AG09309 (cell line): ENCODE measurements around the gene MLH1.
"Not testable (repeated sequence)": the region's sequence is repeated elsewhere in the genome, so short reads cannot be mapped to it uniquely, and the experiment has no call there.

Source experiments
- DNase-seq: peaks from one replicate; pipeline ENCODE4 v3.0.0-alpha.2; 2010; ENCODE audit warnings: low read depth
- H3K4me3 ChIP-seq: 2 replicates; pipeline ENCODE4 v1.5.1; 2011; ENCODE audit warnings: mild to moderate bottlenecking, low read depth, low read length, moderate library complexity; ENCODE audit not compliant: control insufficient read depth
- CTCF ChIP-seq: IDR thresholded peaks from 2 replicates; pipeline ENCODE4 v1.5.1; 2011; ENCODE audit warnings: mild to moderate bottlenecking, low read depth, low read length, inconsistent platforms; ENCODE audit not compliant: insufficient read depth, control insufficient read depth; ENCODE audit errors: missing control alignments

Gene MLH1

DNA sequence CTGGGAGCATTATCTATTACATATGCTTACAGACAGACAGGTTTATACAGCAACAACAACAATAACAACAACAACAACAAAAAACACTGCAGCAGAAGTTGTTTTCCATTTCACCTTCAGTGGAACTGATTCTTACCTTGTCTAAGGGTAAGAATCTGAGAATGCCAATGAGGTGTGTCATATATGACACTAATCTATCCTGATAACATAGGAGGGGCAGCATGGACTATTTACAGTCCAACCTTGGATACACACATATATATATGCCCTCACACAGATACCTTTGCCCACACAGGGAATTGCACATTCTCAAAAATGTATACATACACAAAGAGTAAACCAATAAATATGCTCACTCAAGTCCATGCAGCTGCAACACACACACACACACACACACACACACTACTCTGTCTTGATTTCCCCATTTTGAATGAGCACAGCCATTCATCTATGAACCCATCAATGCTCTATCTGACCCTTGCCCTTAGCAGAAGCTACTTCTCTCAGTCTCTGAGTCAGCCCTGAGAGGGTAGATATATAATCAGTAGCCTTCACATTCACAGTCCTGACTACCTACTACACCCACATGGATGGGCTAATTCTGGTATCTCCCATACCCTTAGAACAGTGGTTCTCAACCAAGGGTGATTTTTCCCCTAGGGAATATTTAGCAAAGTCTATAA, 38.7 kb upstream of the MLH1 start:
- no peak for TF ChIP-seq CTCF
- DNase-seq: no peak
- no peak overlapping the region for H3K4me3 ChIP-seq

GRCh38 chr3:36956155-36956554, 37.2 kb upstream of the MLH1 start:
- H3K4me3 ChIP-seq: no peak overlapping the region
- TF ChIP-seq CTCF: no peak
- DNase-seq: no peak

DNA sequence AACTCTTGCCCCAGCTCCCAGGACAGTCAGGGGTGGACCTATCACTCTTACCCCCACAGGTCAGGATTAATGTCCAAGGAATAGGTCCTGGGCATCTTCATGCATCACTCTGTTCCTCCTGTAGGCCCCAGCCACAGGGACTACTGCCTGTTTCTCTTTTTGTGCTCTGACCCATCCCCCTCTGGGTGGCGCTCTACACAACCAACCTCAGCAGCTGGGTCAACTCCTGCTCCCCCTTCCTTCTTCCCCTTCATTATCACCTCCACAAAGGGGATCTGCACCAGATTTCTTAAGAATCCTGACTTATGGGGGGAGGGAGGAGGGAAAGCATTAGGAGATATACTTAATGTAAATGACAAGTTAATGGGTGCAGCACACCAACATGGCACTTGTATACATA, 36.3 kb upstream of the MLH1 start:
- TF ChIP-seq CTCF: no peak
- H3K4me3 ChIP-seq: no peak overlapping the region
- DNase-seq: no peak

DNA sequence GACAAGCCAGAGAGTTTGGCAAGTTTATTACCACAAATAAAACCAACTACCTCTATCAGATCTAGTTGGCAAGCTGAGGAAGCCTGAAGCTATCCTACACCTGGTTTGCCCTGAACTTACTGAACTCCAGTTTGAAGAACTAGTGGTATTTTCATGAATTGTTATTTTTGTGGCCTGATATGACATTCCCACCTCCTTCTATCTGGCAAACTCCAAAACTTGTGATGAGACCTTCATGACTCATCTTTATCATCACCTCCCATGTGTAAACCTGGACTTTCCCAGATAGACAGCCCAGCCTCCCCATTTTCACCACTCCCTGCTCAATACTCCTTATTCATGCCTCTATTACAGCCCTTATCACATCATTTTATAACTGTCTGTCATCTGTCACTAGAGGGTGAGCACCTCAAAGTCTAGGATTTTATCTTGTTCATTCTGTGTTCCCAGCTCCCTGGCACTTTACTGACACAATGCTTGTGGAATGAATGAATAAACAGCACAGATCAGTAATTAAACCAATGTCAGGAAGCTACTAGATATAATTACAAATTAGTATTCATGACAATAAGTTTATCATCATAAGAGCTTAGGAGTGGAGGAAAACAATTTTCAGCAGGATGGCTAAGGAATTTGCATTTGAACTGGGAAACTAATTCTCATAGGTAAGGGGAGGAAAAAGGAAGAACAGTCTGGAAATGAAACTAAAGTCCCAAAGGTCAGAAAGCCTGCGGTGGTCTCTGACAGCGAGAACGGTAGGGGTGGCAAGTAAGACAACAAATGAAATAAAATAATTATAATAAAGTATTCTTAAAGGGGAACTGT, 35.2 kb upstream of the MLH1 start:
- DNase-seq: no peak
- no peak overlapping the region for H3K4me3 ChIP-seq
- TF ChIP-seq CTCF: no peak

DNA sequence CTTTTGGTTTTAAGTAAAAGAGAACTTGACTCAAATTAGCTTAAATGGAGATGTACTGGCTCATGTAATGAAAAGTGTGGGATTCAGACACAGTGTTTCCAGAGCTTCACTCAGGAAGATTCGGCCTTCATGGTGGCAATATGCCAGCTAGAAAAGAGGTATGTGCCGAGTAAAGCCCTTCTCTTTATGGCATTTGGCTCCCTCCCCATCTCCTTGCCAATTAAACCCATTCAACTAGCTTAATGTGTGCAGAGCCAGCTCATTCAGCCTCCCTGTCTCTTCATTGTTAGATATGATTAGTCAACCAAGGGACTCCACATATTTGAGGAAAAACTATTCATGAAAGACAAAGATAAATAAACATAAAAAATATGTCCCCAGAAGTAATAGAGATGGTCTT, 33.5 kb upstream of the MLH1 start:
- no peak for TF ChIP-seq CTCF
- H3K4me3 ChIP-seq: no peak overlapping the region
- no peak for DNase-seq

DNA sequence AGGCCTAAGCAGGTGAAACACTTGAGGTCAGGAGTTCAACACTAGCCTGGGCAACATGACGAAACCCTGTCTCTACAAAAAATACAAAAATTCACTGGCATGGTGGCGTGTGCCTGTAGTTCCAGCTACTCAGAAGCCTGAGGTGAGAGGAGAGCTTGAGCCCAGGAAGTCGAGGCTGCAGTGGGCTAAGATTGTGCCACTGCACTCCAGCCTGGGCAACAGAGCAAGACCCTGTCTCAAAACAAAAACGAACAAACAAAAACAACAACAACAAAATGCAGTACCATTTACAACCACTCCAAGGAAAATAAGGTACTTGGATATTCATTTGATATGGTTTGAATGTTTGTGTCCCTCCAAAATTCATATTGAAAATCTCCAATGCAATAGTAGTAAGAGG, 32.8 kb upstream of the MLH1 start:
- no peak overlapping the region for H3K4me3 ChIP-seq
- DNase-seq: no peak
- no peak for TF ChIP-seq CTCF

DNA sequence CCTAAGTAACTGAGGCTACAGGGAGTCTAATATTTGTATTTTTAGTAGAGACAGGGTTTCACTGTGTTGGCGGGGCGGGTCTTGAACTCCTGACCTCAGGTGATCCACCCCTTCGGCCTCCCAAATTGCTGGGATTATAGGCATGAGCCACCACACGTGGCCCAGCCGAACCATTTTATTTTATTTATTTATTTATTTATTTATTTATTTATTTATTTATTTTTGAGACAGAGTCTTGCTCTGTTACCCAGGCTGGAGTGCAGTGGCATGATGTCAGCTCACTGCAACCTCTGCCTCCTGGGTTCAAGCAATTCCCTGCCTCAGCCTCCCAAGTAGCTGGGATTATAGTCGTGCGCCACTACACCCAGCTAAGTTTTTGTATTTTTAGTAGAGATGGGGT, 30.3 kb upstream of the MLH1 start:
- not testable (repeated sequence) for DNase-seq, H3K4me3 ChIP-seq
